ENCODE results near the gene DARS2. TPM values are rescaled to one million over a fixed set of nuclear protein-coding genes. Genes with fewer than 3 reads are reported as not detected.
"Not testable (repeated sequence)": the region's sequence is repeated elsewhere in the genome, so short reads cannot be mapped to it uniquely, and the experiment has no call there.

The DARS2 gene
- total RNA-seq, 1 experiment from 2014 or later = 18.3 TPM

DNA sequence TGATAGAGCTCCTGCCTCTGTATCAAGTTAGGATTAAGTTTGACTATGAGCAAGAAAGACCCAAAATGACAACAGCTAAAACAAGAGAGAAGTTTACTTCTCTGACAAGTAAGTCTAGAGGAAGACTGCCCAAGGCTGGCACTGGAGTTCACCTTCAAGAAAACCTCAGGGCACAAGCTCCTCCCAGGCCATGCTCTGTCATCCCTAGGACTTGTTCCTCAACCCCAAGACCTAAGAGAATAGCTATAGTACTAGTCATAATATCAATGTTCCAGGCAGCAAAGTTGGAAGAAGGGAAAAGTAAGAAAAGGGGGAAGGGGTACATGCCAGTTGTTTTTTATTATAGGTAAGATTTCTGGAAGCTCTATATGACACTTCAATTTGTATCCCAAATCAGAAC lies 26.4 kb upstream of the DARS2 start:
- Histone ChIP-seq H3K27me3 (ENCODE audit: insufficient read depth, low read depth) (no peaks in the 10 kb centered on the region), H2AFZ (no peak overlapping the region), H3K9me3 (ENCODE audit: insufficient read depth, low read depth) (no peaks in the 10 kb centered on the region), H3F3A (ENCODE audit: insufficient read depth, low read depth) (peaks cover 10% of the 10 kb centered on the region), H3K4me2 (no peak overlapping the region), H3K36me3 (ENCODE audit: low read depth) (peaks cover 3% of the 10 kb centered on the region; the same call in 1 of the 2 replicates), H4K20me1 (ENCODE audit: insufficient read depth) (no peaks in the 10 kb centered on the region), H3K27ac (no peak overlapping the region), H3K4me1 (replicated peaks; ENCODE audit: insufficient read depth) (no peaks in the 10 kb centered on the region), H3K4me3 (no peak overlapping the region), H3K79me2 (ENCODE audit: low read depth) (no peaks in the 10 kb centered on the region), H3K9me2 (ENCODE audit: insufficient read depth) (no peaks in the 10 kb centered on the region)
- ChIA-PET POLR2A (ENCODE audit: unreplicated experiment) (interaction anchor here (0.6 kb wide), 1 partner anchor 66 kb away, joined by 6 read pairs; no protein-coding TSS in a partner anchor), CTCF (no interaction called here)
- intact Hi-C loops (cut with micrococcal nuclease; ENCODE audit: unreplicated experiment) = no loop called here
- BruUV-seq (replicated peaks) = no TSS peak
- no peak for TF ChIP-seq EZH2 (IDR thresholded peaks at IDR 0.05; ENCODE audit: low read depth)
- TF ChIP-seq, protein P1, sequence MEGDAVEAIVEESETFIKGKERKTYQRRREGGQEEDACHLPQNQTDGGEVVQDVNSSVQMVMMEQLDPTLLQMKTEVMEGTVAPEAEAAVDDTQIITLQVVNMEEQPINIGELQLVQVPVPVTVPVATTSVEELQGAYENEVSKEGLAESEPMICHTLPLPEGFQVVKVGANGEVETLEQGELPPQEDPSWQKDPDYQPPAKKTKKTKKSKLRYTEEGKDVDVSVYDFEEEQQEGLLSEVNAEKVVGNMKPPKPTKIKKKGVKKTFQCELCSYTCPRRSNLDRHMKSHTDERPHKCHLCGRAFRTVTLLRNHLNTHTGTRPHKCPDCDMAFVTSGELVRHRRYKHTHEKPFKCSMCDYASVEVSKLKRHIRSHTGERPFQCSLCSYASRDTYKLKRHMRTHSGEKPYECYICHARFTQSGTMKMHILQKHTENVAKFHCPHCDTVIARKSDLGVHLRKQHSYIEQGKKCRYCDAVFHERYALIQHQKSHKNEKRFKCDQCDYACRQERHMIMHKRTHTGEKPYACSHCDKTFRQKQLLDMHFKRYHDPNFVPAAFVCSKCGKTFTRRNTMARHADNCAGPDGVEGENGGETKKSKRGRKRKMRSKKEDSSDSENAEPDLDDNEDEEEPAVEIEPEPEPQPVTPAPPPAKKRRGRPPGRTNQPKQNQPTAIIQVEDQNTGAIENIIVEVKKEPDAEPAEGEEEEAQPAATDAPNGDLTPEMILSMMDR (conservative IDR thresholded peaks at IDR 0.05) = no peak
- no peak for DNase-seq

DNA sequence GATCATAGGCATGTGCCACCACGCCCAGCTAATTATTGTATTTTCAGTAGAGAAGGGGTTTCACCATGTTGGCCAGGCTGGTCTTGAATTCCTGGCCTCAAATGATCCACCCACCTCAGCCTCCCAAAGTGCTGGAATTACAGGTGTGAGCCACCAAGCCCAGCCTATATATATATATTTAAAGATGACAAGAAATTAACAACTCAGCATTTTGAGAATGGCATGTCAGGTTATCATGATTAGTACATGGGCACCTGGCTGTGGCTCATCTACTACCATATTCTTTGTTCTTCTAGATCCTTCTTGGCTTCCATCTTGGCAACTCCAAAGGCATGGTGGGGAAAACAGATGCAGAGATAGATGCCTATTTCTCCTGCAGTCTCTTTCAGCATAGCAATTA lies 24.5 kb upstream of the DARS2 start:
- BruUV-seq (replicated peaks); POLR2A ChIA-PET (ENCODE audit: unreplicated experiment); H3K4me3 ChIP-seq: not testable (repeated sequence)

DNA sequence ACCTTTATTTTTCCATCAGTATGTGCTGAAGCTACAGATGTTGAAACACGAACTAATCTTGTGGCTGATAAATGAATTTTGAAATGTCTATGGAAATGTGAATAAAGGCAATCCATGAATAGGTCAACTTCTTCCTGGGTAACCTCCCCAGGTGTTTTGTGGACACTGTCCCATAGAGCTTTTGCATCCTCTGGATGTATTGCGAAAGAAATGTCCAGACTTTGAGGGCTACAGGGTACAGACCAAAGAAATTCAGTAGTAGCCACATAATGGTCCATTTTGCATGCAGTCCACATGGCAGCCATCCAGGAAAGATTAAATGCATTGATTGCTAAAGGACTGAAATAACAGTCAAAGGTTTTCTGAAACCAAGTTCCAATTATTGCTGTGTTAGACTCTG lies 21.5 kb upstream of the DARS2 start:
- no peak overlapping the region for H3K27ac ChIP-seq
- H3K4me1 ChIP-seq (replicated peaks; ENCODE audit: insufficient read depth) = no peaks in the 10 kb centered on the region
- no peak for DNase-seq
- CTCF ChIA-PET = no interaction called here
- H3K9me2 ChIP-seq (ENCODE audit: insufficient read depth) = no peaks in the 10 kb centered on the region
- no peak for TF ChIP-seq EZH2 (IDR thresholded peaks at IDR 0.05; ENCODE audit: low read depth)
- TF ChIP-seq, protein P1 (conservative IDR thresholded peaks at IDR 0.05) = no peak
- no peaks in the 10 kb centered on the region for H3K9me3 ChIP-seq (ENCODE audit: insufficient read depth, low read depth)
- POLR2A ChIA-PET (ENCODE audit: unreplicated experiment) = interaction anchor here (0.6 kb wide), 1 partner anchor 402 kb away, joined by 5 read pairs; no protein-coding TSS in a partner anchor
- no peaks in the 10 kb centered on the region for H3K79me2 ChIP-seq (ENCODE audit: low read depth)
- no peaks in the 10 kb centered on the region for H3K27me3 ChIP-seq (ENCODE audit: insufficient read depth, low read depth)
- H3F3A ChIP-seq (ENCODE audit: insufficient read depth, low read depth) = peaks cover 3% of the 10 kb centered on the region
- no TSS peak for BruUV-seq (replicated peaks)
- 0 out of 2 replicates have a peak, but pooled peaks cover 3% of the 10 kb centered on the region for H4K20me1 ChIP-seq (ENCODE audit: insufficient read depth)
- no peak overlapping the region for H2AFZ ChIP-seq
- H3K4me3 ChIP-seq = no peak overlapping the region
- intact Hi-C loops (cut with micrococcal nuclease; ENCODE audit: unreplicated experiment) = no loop called here
- H3K36me3 ChIP-seq (ENCODE audit: low read depth) = peaks cover 16% of the 10 kb centered on the region
- H3K4me2 ChIP-seq = no peak overlapping the region

More for the DNA sequence above, 24.5 kb upstream of the DARS2 start:
- H3F3A ChIP-seq (ENCODE audit: insufficient read depth, low read depth); DNase-seq; H3K27ac ChIP-seq; H3K4me1 ChIP-seq (replicated peaks; ENCODE audit: insufficient read depth); intact Hi-C loops (cut with micrococcal nuclease; ENCODE audit: unreplicated experiment); CTCF ChIA-PET; H3K36me3 ChIP-seq (ENCODE audit: low read depth); H3K9me3 ChIP-seq (ENCODE audit: insufficient read depth, low read depth); H3K9me2 ChIP-seq (ENCODE audit: insufficient read depth); H3K27me3 ChIP-seq (ENCODE audit: insufficient read depth, low read depth); H2AFZ ChIP-seq; H4K20me1 ChIP-seq (ENCODE audit: insufficient read depth); H3K79me2 ChIP-seq (ENCODE audit: low read depth); H3K4me2 ChIP-seq: not testable (repeated sequence)

DNA sequence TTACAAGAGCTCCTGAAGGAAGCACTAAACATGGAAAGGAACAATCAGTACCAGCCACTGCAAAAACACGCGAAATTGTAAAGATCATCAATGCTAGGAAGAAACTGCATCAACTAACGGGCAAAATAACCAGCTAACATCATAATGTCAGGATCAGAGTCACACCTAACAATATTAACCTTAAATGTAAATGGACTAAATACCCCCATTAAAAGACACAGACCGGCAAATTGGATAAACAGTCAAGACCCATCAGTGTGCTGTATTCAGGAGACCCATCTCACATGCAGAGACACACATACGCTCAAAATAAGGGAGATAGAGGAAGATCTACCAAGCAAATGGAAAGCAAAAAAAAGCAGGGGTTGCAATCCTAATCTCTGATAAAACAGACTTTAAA lies 10.8 kb upstream of the DARS2 start:
- POLR2A ChIA-PET (ENCODE audit: unreplicated experiment) = interaction anchor here (0.7 kb wide), 1 partner anchor 99 kb away, joined by 3 read pairs; the partner anchor contains the start of gene KLHL20
- intact Hi-C loops (cut with micrococcal nuclease; ENCODE audit: unreplicated experiment); H3K9me3 ChIP-seq (ENCODE audit: insufficient read depth, low read depth); H2AFZ ChIP-seq; H3K27ac ChIP-seq; H3F3A ChIP-seq (ENCODE audit: insufficient read depth, low read depth); BruUV-seq (replicated peaks); DNase-seq; H3K4me3 ChIP-seq; H3K27me3 ChIP-seq (ENCODE audit: insufficient read depth, low read depth); H3K4me2 ChIP-seq; H3K36me3 ChIP-seq (ENCODE audit: low read depth); H3K9me2 ChIP-seq (ENCODE audit: insufficient read depth); H4K20me1 ChIP-seq (ENCODE audit: insufficient read depth); H3K4me1 ChIP-seq (replicated peaks; ENCODE audit: insufficient read depth); CTCF ChIA-PET: not testable (repeated sequence)
- H3K79me2 ChIP-seq (ENCODE audit: low read depth) = peaks cover 59% of the 10 kb centered on the region
